Muscle of back (tissue), 13 donors: Measurements from ENCODE around the gene PGK2. TPM values are rescaled to one million over a fixed set of nuclear protein-coding genes. Genes with fewer than 3 reads are reported as not detected.
"Not testable (repeated sequence)": the region's sequence is repeated elsewhere in the genome, so short reads cannot be mapped to it uniquely, and the experiment has no call there.

ENCODE experiments used
- DNase-seq, 3 donors: peaks; one replicate each; pipeline versions ENCODE4 v3.0.0 to v3.0.0-alpha.2; 2013
- long read RNA-seq, 9 donors: transcript quantifications; one replicate each; lab custom pipeline, GENCODE V29; 2026
- polyA plus RNA-seq, 10 donors: library from polyadenylated mRNA; unstranded; fragments of 120-200 nt; gene quantifications; one replicate each; pipeline ENCODE4 v1.2.1, GENCODE V29; 2013; ENCODE audit not compliant: insufficient read length in 10 of 10

Gene PGK2
- polyA plus RNA-seq, result not detected
- long read RNA-seq, donor 1, result 0 reads
- long read RNA-seq, donor 2, result 0 reads
- long read RNA-seq, donor 3, result 0 reads
- long read RNA-seq, donor 4, result 0 reads
- long read RNA-seq, donor 5, result 0 reads
- long read RNA-seq, donor 6, result 0 reads
- long read RNA-seq, donor 7, result 0 reads
- long read RNA-seq, donor 8, result 0 reads
- long read RNA-seq, donor 9, result 0 reads

GRCh38 chr6:49787176-49787575 is at the start of gene PGK2:
Gene PGK2, minus strand, starts transcription at chr6:49787285. Its CDS starts 98 bp downstream, at chr6:49787187.
- no peak for DNase-seq

GRCh38 chr6:49835140-49835539 is 48.1 kb upstream of the PGK2 start:
- DNase-seq, result no peak

- DNase-seq, result no peak
These were observed 46.3 kb upstream of the PGK2 start for GRCh38 chr6:49833386-49833785.

GRCh38 chr6:49826743-49827406 is 39.8 kb upstream of the PGK2 start:
- no peak for DNase-seq

- no peak for DNase-seq
These were observed 28.1 kb upstream of the PGK2 start for GRCh38 chr6:49815166-49815565.

- no peak for DNase-seq
These were observed 26.2 kb upstream of the PGK2 start for GRCh38 chr6:49813248-49813647.

- DNase-seq, result no peak
These were observed 19.1 kb upstream of the PGK2 start for GRCh38 chr6:49806145-49806544.

GRCh38 chr6:49805246-49805645 is 18.2 kb upstream of the PGK2 start:
- no peak for DNase-seq

GRCh38 chr6:49801525-49801924 is 14.4 kb upstream of the PGK2 start:
- DNase-seq, result no peak

GRCh38 chr6:49799090-49799489 is 12.0 kb upstream of the PGK2 start:
- DNase-seq, result no peak

- DNase-seq, result not testable (repeated sequence)
These were observed 9.9 kb upstream of the PGK2 start for GRCh38 chr6:49796842-49797455.

GRCh38 chr6:49790341-49790740 is 3.3 kb upstream of the PGK2 start:
- DNase-seq, result no peak

- DNase-seq, result no peak
These were observed 2.8 kb downstream of the PGK2 start for GRCh38 chr6:49784272-49784671.

GRCh38 chr6:49782725-49783124 is 4.4 kb downstream of the PGK2 start:
- DNase-seq, result no peak

- no peak for DNase-seq
These were observed 4.8 kb downstream of the PGK2 start for GRCh38 chr6:49782293-49782692.

- DNase-seq, result no peak
These were observed 10.6 kb downstream of the PGK2 start for GRCh38 chr6:49776444-49776843.

GRCh38 chr6:49775043-49775442 is 12.0 kb downstream of the PGK2 start:
- no peak for DNase-seq

GRCh38 chr6:49772285-49772684 is 14.8 kb downstream of the PGK2 start:
- no peak for DNase-seq

GRCh38 chr6:49766762-49767161 is 20.3 kb downstream of the PGK2 start:
- DNase-seq, result no peak

- no peak for DNase-seq
These were observed 22.4 kb downstream of the PGK2 start for GRCh38 chr6:49764571-49765236.

GRCh38 chr6:49744259-49744658 is 42.8 kb downstream of the PGK2 start, which contains the start of gene CRISP3:
Gene CRISP3, minus strand, starts transcription at chr6:49744388. Its CDS starts 21 bp downstream, at chr6:49744367.
- no peak for DNase-seq

GRCh38 chr6:49743429-49743828 is 43.7 kb downstream of the PGK2 start:
- no peak for DNase-seq

GRCh38 chr6:49739423-49739822 is 47.7 kb downstream of the PGK2 start:
- DNase-seq, result no peak
